GM10266 (cell line): Measurements from ENCODE around the gene RNF149.

ENCODE experiments used
- DNase-seq: peaks from one replicate; pipeline ENCODE4 v3.0.0; 2012; ENCODE audit errors: extremely low spot score
- TF ChIP-seq, protein P1 (sequence below): IDR thresholded peaks from 2 replicates; pipeline ENCODE4 v1.5.1; 2012; ENCODE audit warnings: mild to moderate bottlenecking, low read depth; ENCODE audit not compliant: control insufficient read depth, insufficient read depth; ENCODE audit errors: missing control alignments

Gene RNF149

DNA sequence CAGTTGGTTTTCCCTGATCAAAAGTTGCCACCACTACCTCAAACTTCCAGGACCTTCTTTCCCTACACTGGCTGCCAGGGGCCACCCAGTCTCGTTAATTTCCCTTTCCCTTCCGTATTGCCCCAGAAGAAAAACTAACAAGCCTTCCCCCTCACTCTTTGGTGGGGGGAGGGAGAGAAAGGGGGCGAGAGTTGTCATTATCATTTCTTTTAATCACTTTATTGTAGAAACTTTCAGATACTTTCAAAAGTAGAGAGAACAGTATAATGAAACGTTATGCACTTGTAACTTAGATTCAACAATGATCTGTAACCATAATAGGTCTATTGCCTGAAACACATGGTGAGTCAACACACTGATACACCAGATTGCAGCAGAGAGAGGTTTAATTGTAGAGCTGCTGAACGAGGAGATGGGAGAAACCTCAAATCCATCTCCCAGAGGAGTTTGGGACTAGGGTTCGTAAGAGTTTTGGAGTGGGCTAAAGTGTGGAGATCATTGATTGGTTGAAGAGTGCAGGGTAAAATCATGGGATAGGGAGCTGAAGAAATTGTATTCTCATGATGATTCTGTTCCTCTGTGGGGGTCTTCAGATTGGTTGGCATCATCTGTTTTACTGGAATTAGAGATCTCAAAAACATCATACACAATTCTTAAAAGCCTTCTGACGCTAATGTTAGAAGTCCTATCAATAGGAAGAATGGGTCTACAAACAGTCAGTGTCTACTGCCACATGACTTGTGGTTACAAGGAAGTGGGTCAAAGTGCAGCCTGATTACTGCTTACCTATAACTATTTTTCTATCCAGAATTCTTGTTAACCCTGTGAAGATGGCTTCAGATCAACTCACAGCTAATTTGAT lies 2.6 kb upstream of the RNF149 start:
- no peak for DNase-seq
- TF ChIP-seq, protein P1, sequence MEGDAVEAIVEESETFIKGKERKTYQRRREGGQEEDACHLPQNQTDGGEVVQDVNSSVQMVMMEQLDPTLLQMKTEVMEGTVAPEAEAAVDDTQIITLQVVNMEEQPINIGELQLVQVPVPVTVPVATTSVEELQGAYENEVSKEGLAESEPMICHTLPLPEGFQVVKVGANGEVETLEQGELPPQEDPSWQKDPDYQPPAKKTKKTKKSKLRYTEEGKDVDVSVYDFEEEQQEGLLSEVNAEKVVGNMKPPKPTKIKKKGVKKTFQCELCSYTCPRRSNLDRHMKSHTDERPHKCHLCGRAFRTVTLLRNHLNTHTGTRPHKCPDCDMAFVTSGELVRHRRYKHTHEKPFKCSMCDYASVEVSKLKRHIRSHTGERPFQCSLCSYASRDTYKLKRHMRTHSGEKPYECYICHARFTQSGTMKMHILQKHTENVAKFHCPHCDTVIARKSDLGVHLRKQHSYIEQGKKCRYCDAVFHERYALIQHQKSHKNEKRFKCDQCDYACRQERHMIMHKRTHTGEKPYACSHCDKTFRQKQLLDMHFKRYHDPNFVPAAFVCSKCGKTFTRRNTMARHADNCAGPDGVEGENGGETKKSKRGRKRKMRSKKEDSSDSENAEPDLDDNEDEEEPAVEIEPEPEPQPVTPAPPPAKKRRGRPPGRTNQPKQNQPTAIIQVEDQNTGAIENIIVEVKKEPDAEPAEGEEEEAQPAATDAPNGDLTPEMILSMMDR, result no peak

DNA sequence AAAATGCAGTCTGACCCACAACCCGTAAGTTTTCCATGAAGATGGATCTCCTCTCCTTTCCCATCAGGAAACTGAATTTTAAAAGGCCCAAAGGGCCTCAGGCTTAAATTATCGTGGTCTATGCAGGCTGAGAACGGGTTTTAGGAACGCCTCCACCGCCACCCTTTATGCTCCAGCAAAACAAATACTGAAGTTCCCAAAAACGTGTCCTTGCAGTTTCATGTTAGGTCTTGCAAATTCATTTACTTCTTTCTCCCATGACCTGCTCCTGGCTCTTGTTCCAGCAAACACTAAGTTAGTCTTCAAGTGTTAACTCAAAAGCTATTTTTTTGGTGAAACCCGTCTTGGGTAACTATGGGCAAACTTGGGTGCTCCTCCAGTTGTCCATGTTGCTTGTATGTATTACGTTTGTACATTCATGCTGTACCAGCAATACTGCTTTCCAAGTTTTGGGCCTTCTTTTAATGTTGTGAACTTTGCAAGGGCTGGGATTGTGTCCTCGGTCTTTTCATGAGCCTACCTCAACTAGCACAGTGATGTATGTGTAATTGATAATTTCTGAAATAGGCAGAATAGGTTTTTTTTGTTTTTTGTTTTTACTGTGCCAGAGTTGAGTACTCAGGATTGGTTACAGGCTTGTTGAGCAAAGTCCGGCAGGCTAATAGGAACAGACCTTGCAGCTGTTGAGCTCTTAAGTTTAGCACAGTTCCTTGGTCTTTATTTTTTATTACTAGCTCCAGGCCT lies 1.8 kb upstream of the RNF149 start:
- DNase-seq, result no peak
- TF ChIP-seq, protein P1, result no peak

DNA sequence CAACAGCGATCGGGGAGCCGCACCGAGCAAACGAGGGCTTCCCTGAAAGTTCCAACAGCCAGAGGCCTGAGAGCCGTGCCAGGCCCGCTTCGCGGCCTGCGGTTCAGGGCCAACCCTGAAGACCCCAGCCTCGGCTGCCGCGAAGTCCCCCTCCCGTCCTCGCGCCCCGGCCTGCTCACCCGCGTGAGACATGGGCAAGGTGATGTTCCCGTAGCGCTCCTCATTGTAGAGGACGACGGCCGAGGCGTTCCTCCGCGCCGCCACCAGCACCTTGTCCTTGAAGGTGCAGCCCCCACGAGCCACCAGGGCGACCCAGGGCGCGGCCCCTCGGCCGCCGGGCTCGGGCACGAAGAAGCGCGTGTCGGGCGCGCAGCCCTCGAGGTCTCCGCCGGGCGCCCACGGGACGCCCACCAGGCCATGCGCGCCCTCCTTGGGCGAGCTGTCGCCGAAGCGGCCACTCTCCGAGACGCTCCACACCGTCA lies 510 bp downstream of the RNF149 start:
- TF ChIP-seq, protein P1, result no peak
- peak; percentile 45 for DNase-seq

DNA sequence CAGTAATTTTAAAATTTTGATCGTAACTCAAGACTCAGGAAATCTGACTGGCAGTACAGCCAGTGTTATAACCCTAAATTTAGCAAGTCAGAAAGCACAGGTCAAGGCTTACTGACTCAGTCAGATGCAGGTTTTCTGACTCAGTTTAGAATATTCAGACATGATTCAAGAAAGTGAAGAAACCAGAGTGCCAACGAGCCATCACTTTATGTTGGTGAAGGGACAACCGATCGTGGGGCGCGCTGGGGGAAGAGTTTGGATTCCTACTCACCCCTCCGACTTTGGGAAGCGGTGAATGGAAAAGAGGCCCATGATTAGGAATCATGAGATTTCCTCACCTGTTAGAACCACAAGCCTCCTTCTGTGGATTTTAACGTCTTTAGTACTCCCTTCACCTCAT lies 998 bp downstream of the RNF149 start:
- TF ChIP-seq, protein P1, result no peak
- no peak for DNase-seq

DNA sequence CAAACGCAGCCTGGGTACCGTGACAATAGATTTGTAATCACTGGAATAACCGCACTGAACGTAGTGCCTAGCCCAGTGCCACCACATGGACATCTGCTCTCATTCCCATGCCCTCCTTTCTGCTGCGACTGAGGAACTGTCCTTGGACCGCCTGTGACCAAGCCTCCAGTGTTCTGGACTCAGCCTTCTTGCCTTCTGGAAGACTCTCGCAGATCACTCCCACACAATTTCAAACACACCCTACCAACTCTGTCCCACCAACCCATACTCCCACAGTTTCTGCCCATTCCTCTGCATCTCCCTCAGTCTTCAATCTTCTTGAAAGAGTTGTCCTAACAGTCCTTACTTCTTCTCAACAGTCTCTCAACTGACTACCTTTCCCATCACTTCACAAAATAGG lies 2.1 kb downstream of the RNF149 start:
- DNase-seq, result no peak
- TF ChIP-seq, protein P1, result no peak

DNA sequence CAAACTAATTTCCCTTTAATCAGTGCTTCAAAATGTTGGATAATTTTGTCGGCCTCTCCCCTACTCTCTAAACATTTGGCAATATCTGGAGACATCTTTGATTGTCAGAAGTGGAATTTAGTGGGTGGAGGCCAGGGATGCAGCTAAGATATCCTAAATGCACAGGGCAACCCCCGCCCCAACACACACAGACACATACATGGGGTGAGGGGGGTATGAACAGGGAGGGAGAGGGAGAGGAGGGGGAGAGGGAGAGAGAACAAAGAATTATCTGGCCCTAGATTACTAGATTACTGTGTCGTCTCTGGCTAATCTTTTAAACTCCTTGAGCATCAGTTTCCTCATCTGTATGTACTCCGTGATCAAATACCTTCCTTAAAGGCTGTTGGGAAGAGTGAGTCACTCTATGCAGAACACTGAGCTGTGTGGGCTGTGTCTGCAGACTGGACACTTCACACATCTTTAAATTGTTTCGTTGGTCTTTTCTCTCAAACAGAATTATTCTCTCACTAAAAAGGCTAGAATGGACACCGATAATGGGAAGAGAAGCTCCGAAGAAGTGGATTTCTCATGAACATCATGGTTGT lies 2.9 kb downstream of the RNF149 start:
- no peak for DNase-seq
- TF ChIP-seq, protein P1, result no peak

DNA sequence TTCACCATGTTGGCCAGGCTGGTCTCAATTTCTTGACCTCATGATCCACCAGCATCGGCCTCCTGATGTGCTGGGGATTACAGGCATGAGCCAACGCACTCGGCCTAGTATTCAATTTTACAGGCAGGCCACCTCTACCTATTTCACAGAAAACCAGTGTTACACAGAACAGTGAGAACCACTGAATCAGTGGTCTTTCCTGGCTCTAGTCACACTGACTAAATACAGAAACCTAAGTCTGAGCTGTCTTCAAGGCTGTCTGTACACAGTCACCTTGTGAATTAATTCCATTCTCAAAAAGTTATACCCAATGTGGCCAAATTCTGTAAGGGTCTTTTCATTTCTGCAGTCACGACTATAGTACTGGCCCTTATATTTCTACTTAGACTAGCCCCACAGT lies 3.5 kb downstream of the RNF149 start:
- no peak for DNase-seq
- TF ChIP-seq, protein P1, result no peak
